GM19238 (cell line): ENCODE data around the gene GDPD5.
"Not testable (repeated sequence)": the region's sequence is repeated elsewhere in the genome, so short reads cannot be mapped to it uniquely, and the experiment has no call there.

Experiments used
- DNase-seq: peaks from one replicate; pipeline ENCODE4 v3.0.0; 2011; ENCODE audit warnings: low spot score; ENCODE audit not compliant: insufficient read length

The GDPD5 gene

GRCh38 chr11:75428989-75429640, 96.6 kb downstream of the GDPD5 start:
- no peak for DNase-seq

GRCh38 chr11:75428281-75428724, 97.4 kb downstream of the GDPD5 start:
- peak; percentile 94 for DNase-seq

GRCh38 chr11:75427181-75427580, 98.6 kb downstream of the GDPD5 start:
- no peak for DNase-seq

- no peak for DNase-seq
Observed at GRCh38 chr11:75426720-75427086, 99.0 kb downstream of the GDPD5 start.

GRCh38 chr11:75425422-75425821, 100.3 kb downstream of the GDPD5 start:
- no peak for DNase-seq

GRCh38 chr11:75424396-75424795, 101.3 kb downstream of the GDPD5 start:
- no peak for DNase-seq

GRCh38 chr11:75423721-75424120, 102.0 kb downstream of the GDPD5 start:
- no peak for DNase-seq

GRCh38 chr11:75422248-75423231, 103.2 kb downstream of the GDPD5 start:
- DNase-seq = no peak

- DNase-seq = no peak
Observed at GRCh38 chr11:75421902-75422247, 103.9 kb downstream of the GDPD5 start.

- DNase-seq = no peak
Observed at GRCh38 chr11:75421035-75421602, 104.6 kb downstream of the GDPD5 start.

GRCh38 chr11:75420224-75421034, 105.3 kb downstream of the GDPD5 start:
- DNase-seq = no peak

GRCh38 chr11:75413864-75414263, 111.9 kb downstream of the GDPD5 start:
- DNase-seq = no peak

GRCh38 chr11:75413146-75413545, 112.6 kb downstream of the GDPD5 start:
- not testable (repeated sequence) for DNase-seq

- not testable (repeated sequence) for DNase-seq
Observed at GRCh38 chr11:75409971-75410370, 115.8 kb downstream of the GDPD5 start.

- DNase-seq = no peak
Observed at GRCh38 chr11:75408957-75409219, 116.9 kb downstream of the GDPD5 start.

- DNase-seq = no peak
Observed at GRCh38 chr11:75406338-75406777, 119.4 kb downstream of the GDPD5 start.

- DNase-seq = no peak
Observed at GRCh38 chr11:75403983-75404658, 121.6 kb downstream of the GDPD5 start.

- no peak for DNase-seq
Observed at GRCh38 chr11:75403037-75403436, 122.7 kb downstream of the GDPD5 start.

- no peak for DNase-seq
Observed at GRCh38 chr11:75402002-75402773, 123.6 kb downstream of the GDPD5 start.

GRCh38 chr11:75400146-75400865, 125.4 kb downstream of the GDPD5 start:
- no peak for DNase-seq
